ENCODE results near the gene LMOD1.

LMOD1 gene

GRCh38 chr1:201851949-201852348, 94.4 kb downstream of the LMOD1 start:
- H3K4me3 ChIP-seq (ENCODE audit: control insufficient read depth, low read depth, low read length): no peak overlapping the region
- no peak for TF ChIP-seq CTCF (conservative IDR thresholded peaks at IDR 0.05; ENCODE audit: control insufficient read depth, insufficient read depth, low read depth, low read length)
- DNase-seq (ENCODE audit: low read depth): no peak

- peak; percentile 80 for DNase-seq (ENCODE audit: low read depth)
- no peak overlapping the region for H3K4me3 ChIP-seq (ENCODE audit: control insufficient read depth, low read depth, low read length)
- TF ChIP-seq CTCF (conservative IDR thresholded peaks at IDR 0.05; ENCODE audit: control insufficient read depth, insufficient read depth, low read depth, low read length): no peak
These were observed 96.3 kb downstream of the LMOD1 start for GRCh38 chr1:201850053-201850397.

- TF ChIP-seq CTCF (conservative IDR thresholded peaks at IDR 0.05; ENCODE audit: control insufficient read depth, insufficient read depth, low read depth, low read length): no peak
- H3K4me3 ChIP-seq (ENCODE audit: control insufficient read depth, low read depth, low read length): no peak overlapping the region
- peak; percentile 44 for DNase-seq (ENCODE audit: low read depth)
These were observed 96.8 kb downstream of the LMOD1 start for GRCh38 chr1:201849372-201850052.

DNA sequence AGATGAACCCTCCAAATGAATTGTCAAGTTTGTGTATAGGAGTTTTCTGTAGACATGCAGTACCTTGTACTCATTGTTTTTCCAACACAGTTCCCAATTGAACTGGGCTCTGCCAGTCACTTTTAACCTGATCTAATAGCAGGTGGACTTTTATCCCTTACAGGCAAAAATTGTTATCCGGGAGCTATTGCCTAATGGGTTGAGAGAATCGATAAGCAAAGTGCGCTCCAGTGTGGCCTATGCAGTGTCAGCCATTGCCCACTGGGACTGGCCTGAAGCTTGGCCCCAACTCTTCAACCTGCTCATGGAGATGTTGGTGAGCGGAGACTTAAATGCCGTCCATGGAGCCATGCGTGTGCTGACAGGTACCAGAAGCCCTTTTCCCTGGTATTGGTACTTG, 98.1 kb downstream of the LMOD1 start:
- TF ChIP-seq CTCF (conservative IDR thresholded peaks at IDR 0.05; ENCODE audit: control insufficient read depth, insufficient read depth, low read depth, low read length): no peak
- no peak overlapping the region for H3K4me3 ChIP-seq (ENCODE audit: control insufficient read depth, low read depth, low read length)
- no peak for DNase-seq (ENCODE audit: low read depth)

DNA sequence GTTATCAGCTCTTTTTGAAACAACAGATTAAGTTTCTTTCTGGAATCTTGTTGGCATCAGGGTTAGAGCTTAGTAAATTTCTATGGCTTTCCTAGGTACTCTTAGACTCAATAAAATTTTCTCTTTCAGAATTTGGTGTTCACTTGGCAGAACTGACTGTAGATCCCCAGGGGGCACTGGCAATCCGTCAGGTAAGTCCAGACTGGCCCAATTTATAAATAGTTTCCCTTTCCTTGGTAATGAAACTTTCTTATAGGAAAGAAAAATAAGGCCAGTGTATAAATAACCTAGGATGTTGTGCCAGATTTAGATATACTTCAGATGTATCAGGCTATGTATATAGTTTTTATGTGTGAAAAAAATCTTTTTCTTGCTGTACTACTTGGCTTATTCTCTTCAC, 99.2 kb downstream of the LMOD1 start:
- H3K4me3 ChIP-seq (ENCODE audit: control insufficient read depth, low read depth, low read length): no peak overlapping the region
- no peak for DNase-seq (ENCODE audit: low read depth)
- no peak for TF ChIP-seq CTCF (conservative IDR thresholded peaks at IDR 0.05; ENCODE audit: control insufficient read depth, insufficient read depth, low read depth, low read length)
